Activated CD4-positive, alpha-beta T cell treated with anti-CD3 and anti-CD28 coated beads for 36 hours (primary cell): ENCODE measurements around the gene ZNF512. TPM values are rescaled to one million over a fixed set of nuclear protein-coding genes. Genes with fewer than 3 reads are reported as not detected.

Source experiments
- ATAC-seq: fragments of 200-7000 bp; cut with Tn5 transposase; one replicate; pipeline ENCODE4 v1.10.0; 2021; ENCODE audit warnings: mild to moderate bottlenecking, moderate library complexity
- CTCF ChIA-PET: fragments of 350-600 bp; sonication (Branson Sonifier 250); formaldehyde crosslinking; loops from one replicate; lab custom pipeline; 2021; ENCODE audit warnings: antibody characterized with exemption; lab: Charles Lee
- POLR2A ChIA-PET: fragments of 350-600 bp; sonication (Branson Sonifier 250); formaldehyde crosslinking; loops from one replicate; lab custom pipeline; 2021; ENCODE audit warnings: antibody characterized with exemption, inconsistent platforms; lab: Charles Lee
- DNase-seq: peaks from one replicate; pipeline ENCODE4 v3.0.0-alpha.2; 2020
- H3K27ac Mint-ChIP-seq: one replicate; pipeline ENCODE4 v1.8.0; 2021; ENCODE audit warnings: mixed read lengths
- H3K27me3 Mint-ChIP-seq: one replicate; pipeline ENCODE4 v1.8.0; 2021; ENCODE audit warnings: mixed read lengths
- H3K36me3 Mint-ChIP-seq: one replicate; pipeline ENCODE4 v1.8.0; 2021; ENCODE audit warnings: low read depth, mixed read lengths
- H3K4me1 Mint-ChIP-seq: one replicate; pipeline ENCODE4 v1.8.0; 2021; ENCODE audit warnings: mixed read lengths
- H3K4me3 Mint-ChIP-seq: one replicate; pipeline ENCODE4 v1.8.0; 2021; ENCODE audit warnings: mild to moderate bottlenecking, moderate library complexity, mixed read lengths
- H3K9me3 Mint-ChIP-seq: one replicate; pipeline ENCODE4 v1.8.0; 2021; ENCODE audit warnings: low read depth, mixed read lengths
- intact Hi-C, 2 experiments: fragments of 100-400 bp; cut with DNase I in 1 of 2; cut with micrococcal nuclease in 1 of 2; formaldehyde crosslinking; loops; one replicate each; pipeline versions ENCODE4 v1.14.2 to v1.15.1; 2022 to 2024; cut with DNase I, micrococcal nuclease
- total RNA-seq, 2 experiments: library from RNA; stranded (reverse); gene quantifications; one replicate each; pipeline ENCODE4 v1.2.3, GENCODE V29; 2021

The ZNF512 gene
- total RNA-seq, 2 experiments from 2014 or later = 31.8 to 34.5 TPM

GRCh38 chr2:27636766-27637165, 53.9 kb downstream of the ZNF512 start:
- POLR2A ChIA-PET = no interaction called here
- intact Hi-C loops = loop anchor here in 1 of 2 experiments (5.0 kb wide), 1 partner anchor 756 kb away; the partner anchor contains the start of gene FOSL2
- Mint-ChIP-seq H3K9me3 (no peaks in the 10 kb centered on the region), H3K4me1 (peaks cover 44% of the 10 kb centered on the region), H3K36me3 (peaks cover 60% of the 10 kb centered on the region), H3K4me3 (no peak overlapping the region), H3K27ac (no peak overlapping the region), H3K27me3 (no peaks in the 10 kb centered on the region)
- ATAC-seq (no peak), DNase-seq (peak; percentile 32)
- CTCF ChIA-PET = interaction anchor here (0.6 to 1.4 kb wide), 2 partner anchors 47 to 546 kb away, joined by 3 to 5 read pairs; no protein-coding TSS in a partner anchor

- Mint-ChIP-seq H3K4me1 (peaks cover 38% of the 10 kb centered on the region), H3K4me3 (peak overlapping the region; percentile 50), H3K27me3 (no peaks in the 10 kb centered on the region), H3K9me3 (no peaks in the 10 kb centered on the region), H3K27ac (peak overlapping the region; percentile 95), H3K36me3 (peaks cover 51% of the 10 kb centered on the region)
- ChIA-PET CTCF (interaction anchor here (0.6 to 2.1 kb wide), 4 partner anchors 10 to 288 kb away, joined by 3 to 30 read pairs (median 3); no protein-coding TSS in a partner anchor), POLR2A (interaction anchor here (0.8 to 1.9 kb wide), 5 partner anchors 10 to 1813 kb away, joined by 3 to 33 read pairs (median 4); partner anchors contain the start of genes CCDC121, GPN1 and SUPT7L)
- intact Hi-C loops = loop anchor here (1.0 to 5.0 kb wide), 11 partner anchors 10 to 809 kb away; partner anchors contain the start of genes EIF2B4 (in 1 of the 2), FOSL2 (in 1 of the 2), IFT172 (in 1 of the 2) and NRBP1 (in 1 of the 2)
- DNase-seq (peak; percentile 31), ATAC-seq (peak; percentile 88)
Measured at GRCh38 chr2:27638037-27638637, 55.3 kb downstream of the ZNF512 start.

- no peaks in the 10 kb centered on the region for H3K9me3 Mint-ChIP-seq
- DNase-seq (peak; percentile 45), ATAC-seq (peak; percentile 55)
- intact Hi-C loops = loop anchor here (1.0 to 5.0 kb wide), 11 partner anchors 10 to 808 kb away; partner anchors contain the start of genes EIF2B4 (in 1 of the 2), FOSL2 (in 1 of the 2), IFT172 (in 1 of the 2) and NRBP1 (in 1 of the 2)
- H3K4me3 Mint-ChIP-seq = peak overlapping the region; percentile 50
- no peaks in the 10 kb centered on the region for H3K27me3 Mint-ChIP-seq
- CTCF ChIA-PET = interaction anchor here (0.7 to 2.1 kb wide), 3 partner anchors 10 to 44 kb away, joined by 3 to 30 read pairs (median 4); partner anchors contain the start of genes CCDC121 and GPN1
- POLR2A ChIA-PET = interaction anchor here (0.6 to 1.9 kb wide), 3 partner anchors 9 to 43 kb away, joined by 3 to 33 read pairs (median 9); partner anchors contain the start of genes CCDC121 and GPN1
- peaks cover 38% of the 10 kb centered on the region for H3K4me1 Mint-ChIP-seq
- H3K36me3 Mint-ChIP-seq = peaks cover 53% of the 10 kb centered on the region
- H3K27ac Mint-ChIP-seq = peak overlapping the region; percentile 95
Measured at GRCh38 chr2:27638709-27639108, 55.9 kb downstream of the ZNF512 start.

GRCh38 chr2:27640722-27641245, 57.9 kb downstream of the ZNF512 start:
- intact Hi-C loops = no loop called here
- Mint-ChIP-seq H3K27ac (no peak overlapping the region), H3K4me1 (peaks cover 31% of the 10 kb centered on the region), H3K9me3 (no peaks in the 10 kb centered on the region), H3K36me3 (peaks cover 42% of the 10 kb centered on the region), H3K27me3 (no peaks in the 10 kb centered on the region), H3K4me3 (no peak overlapping the region)
- ATAC-seq (no peak), DNase-seq (no peak)
- POLR2A ChIA-PET = no interaction called here
- CTCF ChIA-PET = interaction anchor here (1.1 kb wide), 1 partner anchor 42 kb away, joined by 7 read pairs; no protein-coding TSS in a partner anchor

GRCh38 chr2:27645197-27645596, 62.4 kb downstream of the ZNF512 start:
- intact Hi-C loops = no loop called here
- no peak overlapping the region for H3K4me3 Mint-ChIP-seq
- DNase-seq (no peak), ATAC-seq (no peak)
- no peaks in the 10 kb centered on the region for H3K9me3 Mint-ChIP-seq
- ChIA-PET CTCF (interaction anchor here (0.6 to 0.8 kb wide), 2 partner anchors 60 to 564 kb away, joined by 3 to 5 read pairs; no protein-coding TSS in a partner anchor), POLR2A (no interaction called here)
- H3K27ac Mint-ChIP-seq = no peak overlapping the region
- no peaks in the 10 kb centered on the region for H3K4me1 Mint-ChIP-seq
- H3K36me3 Mint-ChIP-seq = peaks cover 37% of the 10 kb centered on the region
- H3K27me3 Mint-ChIP-seq = no peaks in the 10 kb centered on the region

GRCh38 chr2:27647289-27647688, 64.4 kb downstream of the ZNF512 start:
- ATAC-seq (no peak), DNase-seq (no peak)
- no peaks in the 10 kb centered on the region for H3K9me3 Mint-ChIP-seq
- POLR2A ChIA-PET = interaction anchor here (0.6 to 1.4 kb wide), 2 partner anchors 8 to 251 kb away, joined by 3 to 4 read pairs; no protein-coding TSS in a partner anchor
- intact Hi-C loops = no loop called here
- no peaks in the 10 kb centered on the region for H3K4me1 Mint-ChIP-seq
- CTCF ChIA-PET = interaction anchor here (1.0 to 1.4 kb wide), 3 partner anchors 13 to 36 kb away, joined by 3 to 6 read pairs (median 3); no protein-coding TSS in a partner anchor
- H3K27ac Mint-ChIP-seq = peak overlapping the region; percentile 39
- no peak overlapping the region for H3K4me3 Mint-ChIP-seq
- H3K27me3 Mint-ChIP-seq = no peaks in the 10 kb centered on the region
- peaks cover 33% of the 10 kb centered on the region for H3K36me3 Mint-ChIP-seq

GRCh38 chr2:27647737-27648136, 64.9 kb downstream of the ZNF512 start:
- ChIA-PET CTCF (interaction anchor here (1.0 to 1.4 kb wide), 3 partner anchors 13 to 36 kb away, joined by 3 to 6 read pairs (median 3); no protein-coding TSS in a partner anchor), POLR2A (interaction anchor here (0.6 kb wide), 1 partner anchor 251 kb away, joined by 4 read pairs; no protein-coding TSS in a partner anchor)
- H3K4me1 Mint-ChIP-seq = peaks cover 4% of the 10 kb centered on the region
- H3K27me3 Mint-ChIP-seq = no peaks in the 10 kb centered on the region
- no peak for ATAC-seq
- H3K27ac Mint-ChIP-seq = peak overlapping the region; percentile 20
- no peaks in the 10 kb centered on the region for H3K9me3 Mint-ChIP-seq
- intact Hi-C loops = no loop called here
- H3K4me3 Mint-ChIP-seq = no peak overlapping the region
- H3K36me3 Mint-ChIP-seq = peaks cover 36% of the 10 kb centered on the region
- no peak for DNase-seq

GRCh38 chr2:27651056-27651455, 68.2 kb downstream of the ZNF512 start:
- ATAC-seq (no peak), DNase-seq (no peak)
- POLR2A ChIA-PET = interaction anchor here (0.6 kb wide), 1 partner anchor 23 kb away, joined by 4 read pairs; no protein-coding TSS in a partner anchor
- H3K4me3 Mint-ChIP-seq = no peak overlapping the region
- CTCF ChIA-PET = interaction anchor here (2.1 kb wide), 1 partner anchor 32 kb away, joined by 10 read pairs; no protein-coding TSS in a partner anchor
- no peaks in the 10 kb centered on the region for H3K9me3 Mint-ChIP-seq
- no peak overlapping the region for H3K27ac Mint-ChIP-seq
- H3K4me1 Mint-ChIP-seq = peaks cover 17% of the 10 kb centered on the region
- intact Hi-C loops = no loop called here
- H3K36me3 Mint-ChIP-seq = peaks cover 55% of the 10 kb centered on the region
- no peaks in the 10 kb centered on the region for H3K27me3 Mint-ChIP-seq

GRCh38 chr2:27652341-27652740, 69.5 kb downstream of the ZNF512 start:
- H3K27ac Mint-ChIP-seq = peak overlapping the region; percentile 53
- ChIA-PET POLR2A (interaction anchor here (1.5 kb wide), 1 partner anchor 24 kb away, joined by 4 read pairs; the partner anchor contains the start of genes CCDC121 and GPN1), CTCF (interaction anchor here (1.0 kb wide), 1 partner anchor 16 kb away, joined by 3 read pairs; no protein-coding TSS in a partner anchor)
- peaks cover 56% of the 10 kb centered on the region for H3K36me3 Mint-ChIP-seq
- H3K9me3 Mint-ChIP-seq = no peaks in the 10 kb centered on the region
- H3K27me3 Mint-ChIP-seq = no peaks in the 10 kb centered on the region
- no peak overlapping the region for H3K4me3 Mint-ChIP-seq
- DNase-seq (no peak), ATAC-seq (no peak)
- H3K4me1 Mint-ChIP-seq = peaks cover 17% of the 10 kb centered on the region
- intact Hi-C loops = no loop called here

- ATAC-seq = peak; percentile 70
- POLR2A ChIA-PET = interaction anchor here (1.5 kb wide), 1 partner anchor 24 kb away, joined by 4 read pairs; the partner anchor contains the start of genes CCDC121 and GPN1
- intact Hi-C loops = no loop called here
- Mint-ChIP-seq H3K36me3 (peaks cover 53% of the 10 kb centered on the region), H3K27ac (peak overlapping the region; percentile 53), H3K9me3 (no peaks in the 10 kb centered on the region), H3K27me3 (no peaks in the 10 kb centered on the region), H3K4me1 (peaks cover 17% of the 10 kb centered on the region), H3K4me3 (no peak overlapping the region)
- no peak for DNase-seq
- CTCF ChIA-PET = interaction anchor here (1.0 kb wide), 1 partner anchor 16 kb away, joined by 3 read pairs; no protein-coding TSS in a partner anchor
Measured at GRCh38 chr2:27652790-27653189, 69.9 kb downstream of the ZNF512 start.
